ENCODE results near the gene BAIAP2. TPM values are rescaled to one million over a fixed set of nuclear protein-coding genes. Genes with fewer than 3 reads are reported as not detected.

The BAIAP2 gene
- total and polyA plus RNA-seq, 2 of the 13 experiments (the other 11 are each of a cell fraction or from before 2014, with no cell fraction given), result 22.5 to 24.0 TPM

GRCh38 chr17:81043319-81043724 lies 8.4 kb downstream of the BAIAP2 start (continued):
- TF ChIP-seq SNAPC4 (CRISPR knock-in tag; IDR thresholded peaks at IDR 0.05) (peak; percentile 83; the same call in 1 of the 2 replicates), CENPX (CRISPR knock-in tag; IDR thresholded peaks at IDR 0.05) (no peak), THAP7 (CRISPR knock-in tag; IDR thresholded peaks at IDR 0.05) (no peak), ZUFSP (CRISPR knock-in tag; IDR thresholded peaks at IDR 0.05; ENCODE audit: borderline replicate concordance) (no peak), HMG20B (CRISPR knock-in tag; conservative IDR thresholded peaks at IDR 0.05) (no peak), ZBTB7A (CRISPR knock-in tag; IDR thresholded peaks at IDR 0.05) (no peak), ZNF687 (CRISPR knock-in tag; IDR thresholded peaks at IDR 0.05) (no peak; the same call in 1 of the 2 replicates), ZMAT3 (CRISPR knock-in tag; conservative IDR thresholded peaks at IDR 0.05) (no peak), ZNF333 (CRISPR knock-in tag; IDR thresholded peaks at IDR 0.05; ENCODE audit: borderline replicate concordance) (0 out of 2 replicates have a peak, but pooled peaks have one; percentile 68), KDM5A (IDR thresholded peaks at IDR 0.05; ENCODE audit: borderline replicate concordance, low read length) (0 out of 2 replicates have a peak, but pooled peaks have one; percentile 6), MXD3 (CRISPR knock-in tag; IDR thresholded peaks at IDR 0.05) (no peak), YEATS4 (CRISPR knock-in tag; IDR thresholded peaks at IDR 0.05; ENCODE audit: borderline replicate concordance) (no peak; the same call in 1 of the 2 replicates), SP2 (CRISPR knock-in tag; IDR thresholded peaks at IDR 0.05) (no peak), ZIK1 (CRISPR knock-in tag; IDR thresholded peaks at IDR 0.05; ENCODE audit: borderline replicate concordance, low read depth) (no peak), KLF13 (CRISPR knock-in tag; IDR thresholded peaks at IDR 0.05) (no peak), MTA3 (CRISPR knock-in tag; IDR thresholded peaks at IDR 0.05) (no peak)
